Esophagus squamous epithelium (tissue), 4 donors: ENCODE data around the gene SETBP1.

Experiments
- CTCF ChIP-seq, 6 experiments: fragments of 450-650 bp in 4 of 6; fragments of 200-600 bp in 2 of 6; sonication (generic) in 2 of 6; IDR thresholded peaks; one replicate each; pipeline ENCODE4 v1.5.1; 2016 to 2019; ENCODE audit warnings: antibody characterized with exemption in 6 of 6, mild to moderate bottlenecking in 4 of 6, moderate library complexity in 4 of 6
- POLR2A ChIP-seq, 4 donors: fragments of 450-650 bp; IDR thresholded peaks; one replicate each; pipeline ENCODE4 v1.6.1; 2017; ENCODE audit warnings: antibody characterized with exemption in 4 of 4, mild to moderate bottlenecking in 4 of 4, moderate library complexity in 3 of 4

- TF ChIP-seq CTCF (IDR thresholded peaks at IDR 0.05) (peak; percentile 29 to 75 (median 64)), POLR2A (IDR thresholded peaks at IDR 0.05) (peak in 2 of 4 donors; percentile 76)
Measured at GRCh38 chr18:44679056-44679913, 1.4 kb upstream of the SETBP1 start.
